ENCODE results near the gene CAPN9. TPM values are rescaled to one million over a fixed set of nuclear protein-coding genes. Genes with fewer than 3 reads are reported as not detected.

Gene CAPN9
- polyA plus RNA-seq, 1 donor (not counting 4 experiments of a cell fraction or from before 2014, with no cell fraction given) = not detected

- H3K9me1 ChIP-seq (ENCODE audit: control insufficient read depth, extremely low read depth, insufficient read depth, low read length) = no peaks in the 10 kb centered on the region
- H3K4me1 ChIP-seq (ENCODE audit: control insufficient read depth, extremely low read depth, insufficient read depth, low read length) = no peaks in the 10 kb centered on the region
- TF ChIP-seq EZH2 (IDR thresholded peaks at IDR 0.05; ENCODE audit: low read length) (no peak), CTCF (optimal IDR thresholded peaks at IDR 0.05 in 1 of 3, IDR thresholded peaks at IDR 0.05 in 1 of 3, conservative IDR thresholded peaks at IDR 0.05 in 1 of 3; ENCODE audit: extremely low read depth in 1 of 3, insufficient read depth in 2 of 3, low read length in 3 of 3) (no peak)
- no peak overlapping the region for H3K4me3 ChIP-seq (ENCODE audit: control insufficient read depth in 2 of 3, extremely low read depth in 1 of 3, insufficient read depth in 2 of 3, low read depth in 1 of 3, low read length in 3 of 3)
- no peak overlapping the region for H3K9ac ChIP-seq (ENCODE audit: control insufficient read depth, extremely low read depth, insufficient read depth, low read length)
- no peaks in the 10 kb centered on the region for H3K9me3 ChIP-seq (ENCODE audit: control insufficient read depth, low read depth, low read length)
- DNase-seq (ENCODE audit: low read depth, low spot score) (no peak), FAIRE-seq (no peak)
- dilution Hi-C loops (cut with MboI; ENCODE audit: extremely low pct_ligation_motif_present, low sequenced_read_pairs) = no loop called here
- H2AFZ ChIP-seq (ENCODE audit: control insufficient read depth, low read length) = no peak overlapping the region
- H3K36me3 ChIP-seq (ENCODE audit: control insufficient read depth in 2 of 2, extremely low read depth in 1 of 2, insufficient read depth in 2 of 2, low read length in 2 of 2) = no peaks in the 10 kb centered on the region
- H3K4me2 ChIP-seq (ENCODE audit: control insufficient read depth, extremely low read depth, insufficient read depth, low read depth, low read length) = no peak overlapping the region
- no peaks in the 10 kb centered on the region for H4K20me1 ChIP-seq (ENCODE audit: control insufficient read depth, extremely low read depth, insufficient read depth, low read length)
- no peak overlapping the region for H3K27ac ChIP-seq (ENCODE audit: control insufficient read depth, insufficient read depth, low read length)
- no peaks in the 10 kb centered on the region for H3K79me2 ChIP-seq (ENCODE audit: control insufficient read depth, insufficient read depth, low read length)
- H3K27me3 ChIP-seq (ENCODE audit: control insufficient read depth, extremely low read depth, insufficient read depth, low read length) = peaks cover 3% of the 10 kb centered on the region
Measured at GRCh38 chr1:230818901-230819300, 71.7 kb downstream of the CAPN9 start.

- H3K36me3 ChIP-seq (ENCODE audit: control insufficient read depth in 2 of 2, extremely low read depth in 1 of 2, insufficient read depth in 2 of 2, low read length in 2 of 2) = no peaks in the 10 kb centered on the region
- dilution Hi-C loops (cut with MboI; ENCODE audit: extremely low pct_ligation_motif_present, low sequenced_read_pairs) = no loop called here
- peaks cover 1% of the 10 kb centered on the region for H3K4me1 ChIP-seq (ENCODE audit: control insufficient read depth, extremely low read depth, insufficient read depth, low read length)
- no peaks in the 10 kb centered on the region for H4K20me1 ChIP-seq (ENCODE audit: control insufficient read depth, extremely low read depth, insufficient read depth, low read length)
- DNase-seq (ENCODE audit: low read depth, low spot score) (no peak), FAIRE-seq (no peak)
- no peaks in the 10 kb centered on the region for H3K9me1 ChIP-seq (ENCODE audit: control insufficient read depth, extremely low read depth, insufficient read depth, low read length)
- no peaks in the 10 kb centered on the region for H3K9me3 ChIP-seq (ENCODE audit: control insufficient read depth, low read depth, low read length)
- H3K4me2 ChIP-seq (ENCODE audit: control insufficient read depth, extremely low read depth, insufficient read depth, low read depth, low read length) = no peak overlapping the region
- no peak for TF ChIP-seq EZH2 (IDR thresholded peaks at IDR 0.05; ENCODE audit: low read length)
- no peak for TF ChIP-seq CTCF (optimal IDR thresholded peaks at IDR 0.05 in 1 of 3, IDR thresholded peaks at IDR 0.05 in 1 of 3, conservative IDR thresholded peaks at IDR 0.05 in 1 of 3; ENCODE audit: extremely low read depth in 1 of 3, insufficient read depth in 2 of 3, low read length in 3 of 3)
- H3K27me3 ChIP-seq (ENCODE audit: control insufficient read depth, extremely low read depth, insufficient read depth, low read length) = peaks cover 3% of the 10 kb centered on the region
- H3K79me2 ChIP-seq (ENCODE audit: control insufficient read depth, insufficient read depth, low read length) = no peaks in the 10 kb centered on the region
- H3K27ac ChIP-seq (ENCODE audit: control insufficient read depth, insufficient read depth, low read length) = no peak overlapping the region
- no peak overlapping the region for H3K9ac ChIP-seq (ENCODE audit: control insufficient read depth, extremely low read depth, insufficient read depth, low read length)
- H3K4me3 ChIP-seq (ENCODE audit: control insufficient read depth in 2 of 3, extremely low read depth in 1 of 3, insufficient read depth in 2 of 3, low read depth in 1 of 3, low read length in 3 of 3) = no peak overlapping the region
- H2AFZ ChIP-seq (ENCODE audit: control insufficient read depth, low read length) = no peak overlapping the region
Measured at GRCh38 chr1:230819976-230820375, 72.8 kb downstream of the CAPN9 start.
